Naive thymus-derived CD8-positive, alpha-beta T cell (primary cell): Measurements from ENCODE around the gene GRK6. TPM values are rescaled to one million over a fixed set of nuclear protein-coding genes. Genes with fewer than 3 reads are reported as not detected.

Experiments used
- ATAC-seq, 2 donors: fragments of 150-1000 bp; cut with Tn5 transposase in 1 of 2; sonication (Bioruptor Pico), chemical (Tn5 transposase) in 1 of 2; 1 replicate in 1 of 2; 2 replicates in 1 of 2; pipeline ENCODE4 v1.10.0; 2021; ENCODE audit warnings: mild to moderate bottlenecking in 2 of 2, moderate library complexity in 2 of 2
- POLR2A ChIA-PET: fragments of 350-600 bp; sonication (Branson Sonifier 250); formaldehyde crosslinking; loops from one replicate; lab custom pipeline; 2021; ENCODE audit warnings: antibody characterized with exemption; lab: Charles Lee
- DNase-seq, 10 donors: peaks; one replicate each; pipeline versions ENCODE4 v3.0.0 to v3.0.0-alpha.2; 2020 to 2022
- H3K27ac Mint-ChIP-seq, 10 donors: one replicate each; pipeline ENCODE4 v1.8.0; 2020 to 2022; ENCODE audit warnings: mild to moderate bottlenecking in 10 of 10, mixed read lengths in 10 of 10, moderate library complexity in 4 of 10, inconsistent platforms in 1 of 10
- H3K27me3 Mint-ChIP-seq, 5 donors: one replicate each; pipeline ENCODE4 v1.8.0; 2021 to 2022; ENCODE audit warnings: mixed read lengths in 5 of 5
- H3K36me3 Mint-ChIP-seq, 3 donors: one replicate each; pipeline ENCODE4 v1.8.0; 2020 to 2022; ENCODE audit warnings: mixed read lengths in 3 of 3, mild to moderate bottlenecking in 2 of 3, inconsistent platforms in 1 of 3
- H3K4me1 Mint-ChIP-seq, 4 donors: one replicate each; pipeline ENCODE4 v1.8.0; 2021 to 2022; ENCODE audit warnings: mixed read lengths in 4 of 4
- H3K4me3 Mint-ChIP-seq, 10 donors: one replicate each; pipeline ENCODE4 v1.8.0; 2020 to 2022; ENCODE audit warnings: mild to moderate bottlenecking in 10 of 10, mixed read lengths in 10 of 10, moderate library complexity in 6 of 10, inconsistent platforms in 1 of 10
- H3K9me3 Mint-ChIP-seq, 9 donors: one replicate each; pipeline ENCODE4 v1.8.0; 2020 to 2022; ENCODE audit warnings: mixed read lengths in 9 of 9, mild to moderate bottlenecking in 3 of 9, inconsistent platforms in 1 of 9, moderate library complexity in 1 of 9
- polyA plus RNA-seq, 3 donors: library from polyadenylated mRNA; unstranded; fragments of 300-500 nt; fragmentation: Illumina TruSeq; gene quantifications; one replicate each; pipeline ENCODE4 v1.2.3, GENCODE V29; 2021
- total RNA-seq, 8 experiments: library from RNA in 2 of 8; stranded (reverse) in 2 of 8; gene quantifications; one replicate each; pipeline ENCODE4 v1.2.3 and lab custom pipeline; 2021 to 2026

The GRK6 gene
- total and polyA plus RNA-seq, 5 experiments from 2014 or later = 83.1 to 204 (median 176) TPM

GRCh38 chr5:177402271-177403043 is 24.0 kb upstream of the GRK6 start:
- peak overlapping the region; percentile 75 to 89 (median 82) for H3K4me3 Mint-ChIP-seq
- H3K9me3 Mint-ChIP-seq = no peaks in the 10 kb centered on the region
- ATAC-seq = peak; percentile 44 to 53
- DNase-seq = peak; percentile 45 to 82 (median 54)
- H3K27me3 Mint-ChIP-seq = peaks cover 0 to 9% (median 0%) of the 10 kb centered on the region in 5 donors
- POLR2A ChIA-PET = interaction anchor here (0.6 to 34.6 kb wide), 17 partner anchors 9 to 98 kb away, joined by 3 to 1530 read pairs (median 4); partner anchors contain the start of genes GRK6, MXD3, PDLIM7 and PRR7
- H3K36me3 Mint-ChIP-seq = no peaks in the 10 kb centered on the region
- peaks cover 2 to 47% (median 36%) of the 10 kb centered on the region in 4 donors for H3K4me1 Mint-ChIP-seq
- H3K27ac Mint-ChIP-seq = peak overlapping the region in 4 of 10 donors; percentile 51 to 88 (median 58)

GRCh38 chr5:177403102-177403791 is 23.2 kb upstream of the GRK6 start:
- no peaks in the 10 kb centered on the region for H3K9me3 Mint-ChIP-seq
- POLR2A ChIA-PET = interaction anchor here (0.6 to 34.6 kb wide), 21 partner anchors 10 to 294 kb away, joined by 3 to 1530 read pairs (median 4); partner anchors contain the start of genes GRK6, LMAN2, MXD3 and PDLIM7
- no peaks in the 10 kb centered on the region for H3K36me3 Mint-ChIP-seq
- peaks cover 2 to 47% (median 36%) of the 10 kb centered on the region in 4 donors for H3K4me1 Mint-ChIP-seq
- peak overlapping the region in 5 of 10 donors; percentile 51 to 88 (median 55) for H3K27ac Mint-ChIP-seq
- H3K27me3 Mint-ChIP-seq = peaks cover 0 to 9% (median 0%) of the 10 kb centered on the region in 5 donors
- H3K4me3 Mint-ChIP-seq = peak overlapping the region; percentile 75 to 89 (median 82)
- DNase-seq = peak; percentile 18 to 79 (median 64)
- peak; percentile 45 to 64 for ATAC-seq

GRCh38 chr5:177403792-177404640 is 22.5 kb upstream of the GRK6 start:
- Mint-ChIP-seq H3K9me3 (no peaks in the 10 kb centered on the region), H3K4me3 (peak overlapping the region; percentile 60 to 89 (median 80)), H3K27me3 (peaks cover 0 to 9% (median 0%) of the 10 kb centered on the region in 5 donors), H3K4me1 (peaks cover 2 to 47% (median 37%) of the 10 kb centered on the region in 4 donors), H3K36me3 (no peaks in the 10 kb centered on the region), H3K27ac (peak overlapping the region in 5 of 10 donors; percentile 27 to 88 (median 60))
- peak; percentile 80 to 81 for ATAC-seq
- POLR2A ChIA-PET = interaction anchor here (0.5 to 34.6 kb wide), 19 partner anchors 10 to 295 kb away, joined by 3 to 1530 read pairs (median 5); partner anchors contain the start of genes GRK6, LMAN2, MXD3 and PDLIM7
- peak; percentile 73 to 92 (median 82) for DNase-seq

GRCh38 chr5:177404641-177405179 is 21.8 kb upstream of the GRK6 start:
- H3K4me3 Mint-ChIP-seq = peak overlapping the region; percentile 45 to 87 (median 66)
- DNase-seq (no peak), ATAC-seq (no peak)
- H3K4me1 Mint-ChIP-seq = peaks cover 3 to 47% (median 39%) of the 10 kb centered on the region in 4 donors
- peaks cover 0 to 9% (median 0%) of the 10 kb centered on the region in 5 donors for H3K27me3 Mint-ChIP-seq
- POLR2A ChIA-PET = interaction anchor here (0.5 to 34.6 kb wide), 13 partner anchors 9 to 97 kb away, joined by 3 to 1530 read pairs (median 12); partner anchors contain the start of genes GRK6, LMAN2, MXD3 and PDLIM7
- peak overlapping the region in 4 of 10 donors; percentile 44 to 77 (median 62) for H3K27ac Mint-ChIP-seq
- H3K36me3 Mint-ChIP-seq = no peaks in the 10 kb centered on the region
- no peaks in the 10 kb centered on the region for H3K9me3 Mint-ChIP-seq

GRCh38 chr5:177405312-177405711 is 21.2 kb upstream of the GRK6 start:
- Mint-ChIP-seq H3K4me1 (peaks cover 3 to 48% (median 40%) of the 10 kb centered on the region in 4 donors), H3K27ac (peak overlapping the region in 1 of 10 donors; percentile 12), H3K9me3 (no peaks in the 10 kb centered on the region), H3K27me3 (peaks cover 0 to 9% (median 0%) of the 10 kb centered on the region in 5 donors), H3K4me3 (peak overlapping the region in 6 of 10 donors; percentile 22 to 81 (median 61)), H3K36me3 (no peaks in the 10 kb centered on the region)
- DNase-seq (no peak), ATAC-seq (no peak)
- POLR2A ChIA-PET = interaction anchor here (0.9 to 34.6 kb wide), 10 partner anchors 8 to 96 kb away, joined by 3 to 1530 read pairs (median 13); partner anchors contain the start of genes GRK6, LMAN2, PDLIM7 and PRR7

- Mint-ChIP-seq H3K4me1 (peaks cover 6 to 53% (median 45%) of the 10 kb centered on the region in 4 donors), H3K9me3 (no peaks in the 10 kb centered on the region), H3K4me3 (peak overlapping the region in 1 of 10 donors; percentile 53), H3K27ac (peak overlapping the region in 1 of 10 donors; percentile 44), H3K36me3 (no peaks in the 10 kb centered on the region), H3K27me3 (peaks cover 0 to 9% (median 0%) of the 10 kb centered on the region in 5 donors)
- DNase-seq (no peak), ATAC-seq (no peak)
- POLR2A ChIA-PET = interaction anchor here (0.6 to 34.6 kb wide), 6 partner anchors 22 to 96 kb away, joined by 3 to 1530 read pairs (median 13); partner anchors contain the start of genes GRK6, LMAN2 and PRR7
Measured at GRCh38 chr5:177405805-177406204, 20.7 kb upstream of the GRK6 start.

GRCh38 chr5:177409043-177409801 is 17.3 kb upstream of the GRK6 start, which contains the start of gene F12:
Gene F12 (minus strand): TSS chr5:177409564. CDS start chr5:177409527, 37 bp downstream.
- no peak for DNase-seq
- POLR2A ChIA-PET = interaction anchor here (11.1 to 34.6 kb wide), 2 partner anchors 19 to 39 kb away, joined by 285 to 1530 read pairs; partner anchors contain the start of genes GRK6 and PRR7
- peaks cover 6 to 55% (median 42%) of the 10 kb centered on the region in 4 donors for H3K4me1 Mint-ChIP-seq
- H3K4me3 Mint-ChIP-seq = no peak within 1 kb of the TSS
- H3K27ac Mint-ChIP-seq = peak within 1 kb of the TSS in 2 of 10 donors; percentile 18 to 68
- H3K27me3 Mint-ChIP-seq = no peaks in the 10 kb centered on the region
- no peaks in the 10 kb centered on the region for H3K36me3 Mint-ChIP-seq
- no peaks in the 10 kb centered on the region for H3K9me3 Mint-ChIP-seq
- no peak for ATAC-seq

GRCh38 chr5:177410575-177410974 is 15.9 kb upstream of the GRK6 start:
- no peak for DNase-seq
- no peaks in the 10 kb centered on the region for H3K27me3 Mint-ChIP-seq
- peak overlapping the region in 1 of 10 donors; percentile 2 for H3K4me3 Mint-ChIP-seq
- H3K36me3 Mint-ChIP-seq = no peaks in the 10 kb centered on the region
- peaks cover 8 to 49% (median 38%) of the 10 kb centered on the region in 4 donors for H3K4me1 Mint-ChIP-seq
- POLR2A ChIA-PET = interaction anchor here (11.1 to 34.6 kb wide), 2 partner anchors 18 to 37 kb away, joined by 285 to 1530 read pairs; partner anchors contain the start of genes GRK6 and PRR7
- H3K9me3 Mint-ChIP-seq = no peaks in the 10 kb centered on the region
- ATAC-seq = no peak
- H3K27ac Mint-ChIP-seq = peak overlapping the region in 2 of 10 donors; percentile 68 to 71

GRCh38 chr5:177412603-177413233 is 13.8 kb upstream of the GRK6 start:
- Mint-ChIP-seq H3K27me3 (no peaks in the 10 kb centered on the region), H3K36me3 (no peaks in the 10 kb centered on the region), H3K9me3 (no peaks in the 10 kb centered on the region), H3K4me3 (peak overlapping the region in 3 of 10 donors; percentile 30 to 72 (median 45)), H3K27ac (peak overlapping the region in 3 of 10 donors; percentile 58 to 91 (median 75)), H3K4me1 (peaks cover 8 to 46% (median 33%) of the 10 kb centered on the region in 4 donors)
- DNase-seq (no peak), ATAC-seq (no peak)
- POLR2A ChIA-PET = interaction anchor here (1.7 to 34.6 kb wide), 4 partner anchors 8 to 35 kb away, joined by 4 to 1530 read pairs (median 29); partner anchors contain the start of genes GRK6 and PRR7

- no peaks in the 10 kb centered on the region for H3K36me3 Mint-ChIP-seq
- H3K9me3 Mint-ChIP-seq = no peaks in the 10 kb centered on the region
- DNase-seq (no peak), ATAC-seq (no peak)
- H3K4me3 Mint-ChIP-seq = no peak overlapping the region
- H3K27ac Mint-ChIP-seq = peak overlapping the region in 2 of 10 donors; percentile 25 to 48
- POLR2A ChIA-PET = interaction anchor here (1.1 to 34.6 kb wide), 5 partner anchors 10 to 34 kb away, joined by 4 to 1530 read pairs (median 8); partner anchors contain the start of genes GRK6 and PRR7
- H3K4me1 Mint-ChIP-seq = peaks cover 6 to 43% (median 32%) of the 10 kb centered on the region in 4 donors
- no peaks in the 10 kb centered on the region for H3K27me3 Mint-ChIP-seq
Measured at GRCh38 chr5:177414481-177414880, 12.0 kb upstream of the GRK6 start.
